Superior temporal gyrus (tissue), 1 donor: ENCODE results near the gene TEX54.
"Not testable (repeated sequence)": the region's sequence is repeated elsewhere in the genome, so short reads cannot be mapped to it uniquely, and the experiment has no call there.

ENCODE experiments used
- DNase-seq: peaks from one replicate; pipeline ENCODE4 v3.0.0-alpha.2; 2016; ENCODE audit errors: extremely low spot score

The TEX54 gene

DNA sequence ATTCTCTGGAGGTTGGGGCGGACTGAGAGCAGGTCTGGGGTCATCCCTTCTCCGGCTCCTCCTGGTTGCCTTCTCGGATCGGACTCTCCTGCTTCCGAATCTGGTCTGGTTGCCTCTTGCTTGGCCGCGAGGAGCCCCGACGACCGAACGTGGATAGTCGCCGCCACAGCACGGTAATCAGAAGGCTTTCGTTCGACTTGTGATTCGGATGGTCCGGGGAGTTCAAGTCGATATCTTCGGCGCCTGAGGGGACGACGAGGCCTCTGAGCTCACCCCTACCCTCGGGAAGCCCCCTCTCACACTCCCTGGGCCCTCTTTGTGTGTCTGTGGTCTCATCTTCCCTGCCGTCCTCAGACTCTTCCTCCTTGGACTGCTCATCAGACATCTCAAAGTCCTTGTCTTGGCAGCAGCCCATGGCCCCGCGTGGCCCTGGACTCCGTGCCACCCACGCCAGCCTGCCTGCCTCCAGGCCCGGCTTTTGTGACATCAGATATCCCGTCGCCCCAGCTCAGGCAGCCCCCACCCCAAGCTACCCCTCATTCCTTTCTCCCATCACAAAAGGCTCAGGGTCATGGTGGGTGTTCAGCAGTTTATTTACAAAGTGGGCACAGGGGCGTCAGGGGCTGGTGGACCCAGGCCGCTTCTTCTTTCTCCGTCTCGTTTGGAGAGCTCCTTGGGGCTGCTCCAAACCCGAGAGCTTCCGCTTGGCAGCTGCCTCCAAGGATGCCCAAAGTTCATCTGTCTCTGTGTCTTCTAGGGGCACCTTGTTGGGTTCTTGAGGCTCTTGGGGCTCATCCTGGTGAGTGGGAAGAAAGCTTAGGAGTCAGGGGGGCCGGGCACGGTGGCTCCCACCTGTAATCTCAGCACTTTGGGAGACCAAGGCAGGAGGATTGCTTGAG is at the start of gene TEX54:
TSS of gene TEX54 (minus strand) at position 506 of the 899 bp plus-strand sequence.
- no peak for DNase-seq

DNA sequence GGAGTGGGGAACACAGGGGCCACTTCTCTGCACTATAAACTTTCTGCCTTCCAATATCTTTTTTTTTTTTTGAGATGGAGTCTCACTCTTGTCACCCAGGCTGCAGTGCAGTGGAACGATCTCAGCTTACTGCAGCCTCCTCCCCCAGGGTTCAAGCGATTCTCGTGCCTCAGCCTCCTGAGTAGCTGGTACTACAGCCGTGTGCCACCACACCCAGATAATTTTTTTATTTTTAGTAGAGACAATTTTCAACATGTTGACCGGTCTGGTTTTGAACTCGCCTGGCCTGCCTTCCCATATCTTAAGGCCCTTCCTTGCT is 49.7 kb upstream of the TEX54 start:
- DNase-seq, result no peak

DNA sequence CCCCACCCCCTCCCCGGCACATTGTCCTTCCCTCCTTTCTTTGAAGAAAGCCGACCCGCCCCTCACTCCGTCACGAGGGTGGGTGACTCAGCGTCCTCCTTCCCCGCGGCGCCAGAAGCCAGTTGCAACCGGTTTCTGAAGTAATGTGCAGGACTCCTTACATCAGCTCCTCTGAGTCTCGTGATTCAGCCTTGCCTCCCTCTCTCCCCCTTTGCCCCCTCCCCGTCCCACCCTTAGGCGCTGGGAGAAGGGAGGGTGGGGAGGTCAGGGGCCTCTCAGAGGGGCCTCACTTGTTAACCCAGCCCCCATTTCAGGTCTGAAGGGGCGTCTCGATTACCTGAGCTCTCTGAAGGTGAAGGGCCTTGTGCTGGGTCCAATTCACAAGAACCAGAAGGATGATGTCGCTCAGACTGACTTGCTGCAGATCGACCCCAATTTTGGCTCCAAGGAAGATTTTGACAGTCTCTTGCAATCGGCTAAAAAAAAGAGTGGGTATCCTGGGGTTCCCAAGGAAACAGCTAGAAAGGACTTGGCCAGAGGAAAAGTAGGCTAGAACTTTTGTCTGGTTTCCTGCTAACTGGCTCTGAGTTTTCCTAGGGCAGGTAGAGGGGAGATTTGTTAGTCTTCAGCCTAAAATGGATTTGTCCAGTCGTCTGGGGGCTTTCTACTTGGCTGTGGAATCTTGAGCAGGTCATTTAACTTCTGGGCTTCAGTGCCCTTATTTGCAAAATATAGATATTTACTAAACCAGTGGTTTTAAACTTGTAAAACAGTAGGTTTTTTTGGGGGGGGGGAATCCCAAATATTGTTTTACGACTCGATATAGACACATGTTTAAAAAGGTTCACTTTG is 49.2 kb upstream of the TEX54 start:
- peak; percentile 83 for DNase-seq

DNA sequence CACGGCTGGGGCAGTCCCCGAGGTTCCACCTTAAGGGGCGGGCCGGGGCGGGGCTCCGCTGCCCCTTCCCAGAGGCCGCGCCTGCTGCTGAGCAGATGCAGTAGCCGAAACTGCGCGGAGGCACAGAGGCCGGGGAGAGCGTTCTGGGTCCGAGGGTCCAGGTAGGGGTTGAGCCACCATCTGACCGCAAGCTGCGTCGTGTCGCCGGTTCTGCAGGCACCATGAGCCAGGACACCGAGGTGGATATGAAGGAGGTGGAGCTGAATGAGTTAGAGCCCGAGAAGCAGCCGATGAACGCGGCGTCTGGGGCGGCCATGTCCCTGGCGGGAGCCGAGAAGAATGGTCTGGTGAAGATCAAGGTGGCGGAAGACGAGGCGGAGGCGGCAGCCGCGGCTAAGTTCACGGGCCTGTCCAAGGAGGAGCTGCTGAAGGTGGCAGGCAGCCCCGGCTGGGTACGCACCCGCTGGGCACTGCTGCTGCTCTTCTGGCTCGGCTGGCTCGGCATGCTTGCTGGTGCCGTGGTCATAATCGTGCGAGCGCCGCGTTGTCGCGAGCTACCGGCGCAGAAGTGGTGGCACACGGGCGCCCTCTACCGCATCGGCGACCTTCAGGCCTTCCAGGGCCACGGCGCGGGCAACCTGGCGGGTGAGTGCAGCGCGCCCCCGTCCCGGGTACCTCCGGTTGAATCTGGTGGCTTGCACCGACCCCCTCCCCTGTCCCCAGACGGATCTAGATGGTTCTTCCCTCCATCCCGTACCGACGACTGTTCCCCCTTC is 48.4 kb upstream of the TEX54 start, which contains the start of gene SLC3A2:
TSS of gene SLC3A2 (plus strand) at position 94 of the 776 bp plus-strand sequence. CDS start at position 222, 128 bp downstream.
- peak; percentile 82 for DNase-seq

DNA sequence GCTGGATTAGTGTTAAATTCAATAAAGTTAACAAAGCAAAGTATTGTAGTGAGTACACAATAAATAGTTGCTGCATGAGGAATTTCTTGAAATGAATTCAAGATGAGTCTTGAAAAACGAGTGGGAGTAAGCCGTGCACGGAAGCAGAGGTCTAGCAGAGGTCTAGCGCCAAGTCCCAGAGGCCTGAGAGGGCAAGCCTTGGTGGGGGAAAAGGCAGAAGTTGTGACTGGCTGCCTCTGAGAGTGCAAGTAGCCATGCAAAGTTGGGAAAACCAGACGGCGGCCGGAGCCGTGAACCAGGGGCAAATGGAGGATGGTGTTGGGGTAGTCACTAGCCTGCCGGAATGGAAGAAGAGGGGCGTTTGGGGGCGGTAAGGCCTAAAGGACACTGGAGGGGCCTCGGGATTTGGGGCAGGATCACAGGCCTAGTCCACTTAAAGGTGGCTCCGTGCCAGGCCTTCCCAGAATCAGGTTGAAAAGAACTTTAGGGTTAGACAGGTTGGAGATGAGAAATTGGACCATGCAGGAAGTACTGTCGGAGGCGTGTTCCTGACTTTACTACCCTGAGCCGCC is 47.7 kb upstream of the TEX54 start:
- peak; percentile 79 for DNase-seq

DNA sequence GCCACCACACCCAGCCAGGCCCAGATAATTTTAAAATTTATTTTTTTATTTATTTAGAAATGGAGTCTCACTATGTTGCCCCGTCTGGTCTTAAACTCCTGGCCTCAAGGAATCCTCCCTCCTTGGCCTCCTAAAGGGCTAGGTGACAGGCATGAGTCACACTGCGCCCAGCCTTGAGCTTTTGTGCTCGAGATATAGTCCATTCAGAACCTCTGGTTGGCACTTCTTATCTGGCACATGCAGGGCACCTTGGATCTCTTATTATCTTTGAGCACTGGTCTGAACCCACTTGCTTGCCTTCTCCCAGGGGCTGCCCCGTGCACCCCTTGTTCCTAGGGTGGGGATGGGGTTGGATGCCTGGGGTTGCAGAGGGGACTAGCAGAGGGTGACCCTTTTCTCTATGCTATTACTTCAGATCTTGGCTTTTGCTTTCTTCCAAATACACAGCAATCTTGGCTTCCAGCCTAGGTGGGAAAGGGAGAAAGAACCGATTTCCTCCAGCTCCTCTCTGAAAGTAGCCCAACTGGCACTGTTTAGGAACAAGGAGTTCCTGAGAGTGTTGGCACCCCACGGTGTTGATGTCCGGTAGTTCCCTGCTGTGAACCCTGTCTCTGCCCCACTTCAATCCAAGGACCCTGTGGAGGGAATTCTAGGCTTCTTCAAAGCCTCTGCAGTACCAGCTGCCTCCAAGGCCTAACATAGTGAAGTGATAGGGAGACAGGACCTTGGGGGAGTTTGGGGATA is 46.8 kb upstream of the TEX54 start:
- no peak for DNase-seq

DNA sequence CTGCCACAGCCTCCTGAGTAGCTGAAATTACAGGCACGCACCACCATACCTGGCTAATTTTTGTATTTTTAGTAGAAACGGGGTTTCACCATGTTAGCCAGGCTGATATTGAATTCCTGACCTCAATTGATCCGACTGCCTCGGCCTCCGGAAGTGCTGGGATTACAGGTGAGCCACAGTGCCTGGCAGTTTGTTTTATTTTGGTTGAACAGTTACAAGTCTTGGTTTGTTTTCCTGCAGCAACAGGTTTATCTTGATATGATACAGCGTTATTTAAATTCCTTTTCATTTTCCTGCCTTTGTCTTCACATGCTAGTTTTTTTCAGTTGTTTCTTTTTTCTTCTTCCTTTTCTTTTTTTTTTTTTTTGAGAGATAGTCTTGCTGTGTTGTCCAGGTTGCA is 44.1 kb upstream of the TEX54 start:
- no peak for DNase-seq

DNA sequence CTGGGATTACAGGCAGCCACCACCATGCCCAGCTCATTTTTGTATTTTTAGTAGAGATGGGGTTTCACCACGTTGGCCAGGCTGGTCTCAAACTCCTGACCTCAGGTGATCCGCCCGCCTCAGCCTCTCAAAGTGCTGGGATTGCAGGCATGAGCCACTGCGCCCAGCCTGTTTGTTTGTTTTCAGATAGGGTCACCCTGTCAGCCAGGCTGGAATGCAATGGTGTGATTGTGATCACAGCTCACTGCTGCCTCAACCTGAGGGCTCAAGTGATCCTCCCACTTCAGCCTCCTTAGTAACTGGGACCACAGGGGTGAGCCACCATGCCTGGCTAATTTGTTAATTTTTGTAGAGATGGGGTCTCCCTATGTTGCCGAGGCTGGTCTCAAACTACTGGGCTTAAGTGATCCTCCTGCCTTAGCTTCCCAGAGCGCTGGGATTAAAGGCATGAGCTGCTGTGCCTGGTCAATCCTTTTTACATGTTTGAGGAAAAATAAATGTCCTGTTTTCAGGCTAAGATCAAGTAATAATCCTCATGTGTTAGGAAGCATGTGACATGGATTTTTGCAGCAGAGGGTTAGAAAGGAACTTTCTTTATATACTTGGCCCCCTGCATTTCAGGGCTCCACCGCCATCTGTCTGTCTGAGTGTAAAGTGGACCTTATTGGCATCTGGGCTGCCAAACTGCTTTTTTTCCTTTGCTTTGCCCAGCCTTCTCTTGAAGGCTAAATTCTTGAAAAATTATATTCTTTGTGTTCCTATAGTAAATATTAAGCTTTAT is 43.2 kb upstream of the TEX54 start:
- DNase-seq, result no peak

DNA sequence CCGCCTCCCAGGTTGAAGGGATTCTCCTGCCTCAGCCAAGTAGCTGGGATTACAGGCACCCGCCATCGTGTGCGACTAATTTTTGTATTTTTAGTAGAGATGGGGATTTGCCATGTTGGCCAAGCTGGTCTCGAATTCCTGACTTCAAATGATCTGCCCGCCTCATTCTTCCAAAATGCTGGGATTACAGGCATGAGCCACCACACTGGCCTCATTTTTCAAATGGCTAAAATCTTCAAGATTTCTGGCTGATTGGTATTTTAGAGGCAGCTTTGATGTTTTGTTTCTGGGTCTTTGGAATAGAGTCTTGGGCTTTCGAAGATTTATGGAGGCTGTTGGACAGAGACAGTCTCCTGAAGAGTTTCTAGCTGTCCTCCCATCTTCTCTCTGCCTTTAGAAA is 42.2 kb upstream of the TEX54 start:
- DNase-seq, result no peak

DNA sequence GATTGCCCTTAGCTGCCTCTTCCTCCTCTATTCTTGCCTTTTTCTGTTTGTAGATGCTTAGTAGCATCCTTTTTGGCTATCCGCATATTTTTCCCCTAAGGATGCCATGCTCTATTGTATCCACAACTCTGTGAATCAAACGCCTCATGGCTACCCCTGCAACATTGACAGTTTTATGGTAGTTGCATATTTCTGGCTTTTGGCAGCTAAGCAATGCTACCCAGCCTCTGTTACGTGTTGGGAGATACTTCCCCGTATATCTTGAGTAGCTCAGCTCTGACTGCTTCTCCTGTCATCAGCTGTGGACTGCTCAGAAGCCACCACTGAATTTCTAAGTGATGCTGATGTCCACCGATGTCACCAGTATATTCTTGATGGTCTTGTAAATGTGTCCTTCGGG is 33.0 kb upstream of the TEX54 start:
- DNase-seq, result no peak

DNA sequence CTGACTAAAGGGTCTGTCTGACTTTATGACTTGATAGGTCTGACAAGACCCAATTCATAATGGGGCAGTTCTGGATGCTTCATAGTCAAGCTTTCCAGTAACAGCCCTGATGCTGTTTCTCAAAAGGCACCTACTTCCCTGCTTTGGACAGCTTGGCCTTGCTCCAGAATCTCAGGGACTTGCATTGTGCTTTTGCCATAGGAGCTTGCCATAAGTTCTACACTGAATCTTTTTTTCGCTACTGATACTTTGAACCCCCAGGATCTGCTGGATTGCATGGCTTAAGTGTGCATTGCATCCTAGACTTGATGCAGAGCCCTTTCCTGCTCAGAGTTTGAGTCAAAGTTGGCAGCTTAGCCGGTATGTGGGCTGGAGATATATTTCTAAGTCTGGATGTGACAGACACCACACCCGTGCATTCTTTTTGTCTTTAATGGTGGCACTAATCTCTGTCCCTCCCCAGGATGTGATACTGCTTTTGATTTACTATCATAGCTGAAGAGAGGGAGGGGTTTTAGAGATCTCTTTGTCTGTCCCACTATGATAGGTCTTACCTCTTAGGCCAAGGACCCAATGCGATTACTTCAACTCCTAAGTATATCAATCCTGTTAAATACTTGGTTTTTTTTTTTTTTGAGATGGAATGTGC is 31.2 kb upstream of the TEX54 start:
- DNase-seq, result no peak

DNA sequence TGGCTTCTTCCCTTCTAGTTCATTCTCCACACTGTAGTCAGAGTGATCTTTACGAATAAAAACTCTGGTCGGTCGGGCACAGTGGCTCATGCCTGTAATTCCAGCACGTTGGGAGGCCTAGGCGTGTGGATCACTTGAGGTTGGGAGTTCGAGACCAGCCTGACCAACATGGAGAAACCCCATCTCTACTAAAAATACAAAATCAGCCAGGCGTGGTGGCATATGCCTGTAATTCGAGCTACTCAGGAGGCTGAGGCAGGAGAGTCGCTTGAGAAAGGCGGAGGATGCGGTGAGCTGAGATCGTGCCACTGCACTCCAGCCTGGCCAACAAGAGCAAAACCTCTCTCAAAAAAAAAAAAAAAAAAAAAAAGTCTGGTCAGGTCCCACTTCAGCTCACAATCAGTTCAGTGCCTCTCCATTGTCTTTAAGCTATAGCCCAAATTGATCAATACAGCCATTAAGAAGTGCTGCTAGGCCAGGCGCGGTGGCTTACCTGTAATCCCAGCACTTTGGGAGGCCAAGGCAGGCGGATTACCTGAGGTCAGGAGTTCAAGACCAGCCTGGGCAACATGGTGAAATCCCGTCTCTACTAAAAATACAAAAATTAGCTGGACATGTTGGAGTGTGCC is 29.0 kb upstream of the TEX54 start:
- DNase-seq, result not testable (repeated sequence)

DNA sequence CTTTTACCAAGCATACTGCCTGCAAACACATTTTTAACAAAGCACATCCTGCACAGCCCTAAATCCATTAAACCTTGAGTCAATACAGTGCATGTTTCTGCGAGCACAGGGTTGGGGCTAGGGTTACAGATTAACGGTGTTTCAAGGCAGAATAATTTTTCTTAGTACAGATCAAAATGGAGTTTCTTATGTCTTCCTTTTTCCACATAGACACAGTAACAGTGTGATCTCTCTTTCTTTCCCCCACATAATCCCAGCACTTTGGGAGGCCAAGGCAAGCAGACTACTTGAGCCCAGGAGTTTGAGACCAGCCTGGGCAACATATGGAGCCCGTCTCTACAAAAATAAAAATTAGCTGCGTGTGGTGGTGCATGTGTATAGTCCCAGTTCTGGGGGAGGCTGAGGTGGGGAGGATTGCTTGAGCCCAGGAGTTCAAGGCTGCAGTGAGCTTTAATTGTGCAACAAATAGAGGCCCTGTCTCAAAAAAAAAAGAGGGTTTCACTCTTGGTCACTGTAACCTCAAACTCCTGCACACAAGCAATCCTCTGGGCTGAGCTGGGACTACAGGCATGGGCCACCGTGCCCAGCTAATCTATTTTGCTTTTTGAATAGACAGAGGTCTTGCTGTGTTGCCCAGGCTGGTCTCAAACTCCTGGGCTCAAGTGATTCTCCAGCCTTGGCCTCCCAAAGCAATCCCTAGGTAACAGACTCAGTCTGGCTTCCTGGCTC is 28.4 kb upstream of the TEX54 start:
- no peak for DNase-seq

DNA sequence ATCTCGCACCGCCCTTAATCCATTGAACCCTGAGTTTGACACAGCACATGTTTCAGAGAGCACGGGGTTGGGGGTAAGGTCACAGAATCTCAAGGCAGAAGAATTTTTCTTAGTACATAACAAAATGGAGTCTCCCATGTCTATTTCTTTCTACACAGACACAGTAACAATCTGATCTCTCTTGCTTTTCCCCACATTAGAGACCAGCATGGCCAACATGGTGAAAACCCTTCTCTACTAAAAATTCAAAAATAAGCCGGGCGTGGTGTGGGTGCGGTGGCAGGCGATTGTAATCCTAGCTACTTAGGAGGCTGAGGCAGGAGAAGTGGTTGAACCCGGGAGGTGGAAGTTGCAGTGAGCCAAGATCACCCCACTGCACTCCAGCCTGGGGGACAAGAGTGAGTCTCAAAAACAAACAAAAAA is 26.7 kb upstream of the TEX54 start:
- not testable (repeated sequence) for DNase-seq

DNA sequence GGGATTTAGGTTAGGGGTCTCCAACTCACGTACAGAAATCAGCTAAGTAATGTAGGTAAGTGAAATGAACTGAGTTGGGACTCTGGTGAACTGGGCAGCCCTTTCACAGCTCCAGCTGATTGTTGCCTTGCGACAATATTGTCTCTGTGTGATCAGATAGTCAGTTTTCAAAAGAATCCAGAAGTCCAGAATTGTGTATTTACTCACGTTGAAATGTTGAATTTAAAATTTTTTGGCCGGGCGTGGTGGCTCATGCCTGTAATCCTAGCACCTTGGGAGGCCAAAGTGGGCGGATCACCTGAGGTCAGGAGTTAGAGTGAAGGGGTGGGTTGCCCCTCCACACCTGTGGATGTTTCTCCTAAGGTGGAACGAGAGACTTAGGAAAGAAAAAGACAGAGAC is 25.6 kb upstream of the TEX54 start:
- DNase-seq, result no peak

DNA sequence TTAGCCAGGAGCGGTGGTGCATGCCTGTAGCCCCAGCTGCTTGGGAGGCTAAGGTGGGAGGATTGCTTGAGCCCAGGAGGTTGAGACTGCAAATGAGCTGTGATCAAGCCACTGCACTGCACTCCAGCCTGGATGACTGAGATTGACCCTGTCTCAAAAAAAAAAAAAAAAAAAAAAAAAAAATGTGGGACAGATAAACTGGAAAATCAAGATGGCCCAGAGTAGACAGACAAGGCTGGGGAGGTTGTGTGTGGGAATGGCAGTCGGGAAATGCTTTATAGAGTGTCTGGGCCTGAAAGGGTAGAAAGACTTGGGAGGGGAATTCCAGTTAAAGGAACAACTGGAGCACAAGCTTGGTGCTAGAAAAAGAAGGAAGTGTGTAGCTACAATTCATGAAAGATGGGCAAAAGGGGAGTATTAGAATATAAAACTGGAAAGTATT is 24.9 kb upstream of the TEX54 start:
- no peak for DNase-seq

DNA sequence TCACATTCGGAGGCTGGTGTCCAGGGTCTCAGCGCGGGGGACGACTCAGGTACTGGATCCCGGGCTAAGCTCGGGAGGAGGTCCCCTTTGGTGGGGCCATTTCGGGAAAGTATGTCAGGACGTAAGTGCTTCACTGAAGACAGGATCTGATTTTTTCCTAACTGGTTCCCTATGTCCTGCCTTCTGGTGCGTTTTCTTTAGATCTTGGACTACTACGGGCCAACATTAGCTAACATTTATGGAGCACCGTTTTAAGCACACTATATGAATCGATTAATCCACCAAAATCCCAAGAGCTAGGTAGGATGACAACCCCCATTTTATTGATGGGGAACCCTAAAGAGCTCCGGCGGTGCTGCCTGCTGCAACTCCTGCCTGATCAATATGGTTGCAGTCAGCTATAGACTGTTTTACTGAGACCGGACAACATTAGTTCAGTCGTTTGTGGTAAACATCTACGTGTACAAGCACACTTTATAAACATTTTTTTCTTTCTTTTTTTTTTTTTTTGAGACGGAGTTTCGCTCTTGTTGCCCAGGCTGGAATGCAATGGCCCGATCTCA is 23.8 kb upstream of the TEX54 start:
- peak; percentile 38 for DNase-seq
